ENCODE data around the gene VPS54.
"Not testable (repeated sequence)": the region's sequence is repeated elsewhere in the genome, so short reads cannot be mapped to it uniquely, and the experiment has no call there.

The VPS54 gene

GRCh38 chr2:63850204-63850571 is 169.0 kb downstream of the VPS54 start:
- TF ChIP-seq TAF1 (IDR thresholded peaks at IDR 0.05; ENCODE audit: low read depth, low read length) (no peak), PAX5 (IDR thresholded peaks at IDR 0.05; ENCODE audit: insufficient read depth, low read length, severe bottlenecking) (no peak), POU2F2 (IDR thresholded peaks at IDR 0.05; ENCODE audit: low read depth, low read length) (no peak), POLR2A (IDR thresholded peaks at IDR 0.05; ENCODE audit: low read depth, low read length) (no peak)
- FAIRE-seq (no peak), DNase-seq (ENCODE audit: insufficient read length, low spot score) (no peak)

GRCh38 chr2:63849381-63850203 is 169.6 kb downstream of the VPS54 start:
- DNase-seq (ENCODE audit: insufficient read length, low spot score) = no peak
- FAIRE-seq = no peak

DNA sequence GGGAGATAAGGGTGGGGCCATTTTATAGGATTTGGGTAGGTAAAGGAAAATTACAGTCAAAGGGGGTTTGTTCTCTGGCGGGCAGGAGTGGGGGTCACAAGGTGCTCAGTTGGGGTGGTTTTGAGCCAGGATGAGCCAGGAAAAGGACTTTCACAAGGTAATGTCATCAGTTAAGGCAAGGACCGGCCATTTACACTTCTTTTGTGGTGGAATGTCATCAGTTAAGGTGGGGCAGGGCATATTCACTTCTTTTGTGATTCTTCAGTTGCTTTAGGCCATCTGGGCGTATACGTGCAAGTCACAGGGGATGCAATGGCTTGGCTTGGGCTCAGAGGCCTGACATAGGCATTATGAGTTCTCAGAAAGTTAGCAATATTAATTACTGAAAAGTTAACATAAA is 171.7 kb downstream of the VPS54 start:
- DNase-seq (ENCODE audit: insufficient read length, low spot score); FAIRE-seq: not testable (repeated sequence)

More at GRCh38 chr2:63849381-63850203, 169.6 kb downstream of the VPS54 start:
- TF ChIP-seq POLR2A (IDR thresholded peaks at IDR 0.05; ENCODE audit: low read depth, low read length) = no peak
- no peak for TF ChIP-seq SPI1 (IDR thresholded peaks at IDR 0.05; ENCODE audit: low read depth, low read length)
- no peak for TF ChIP-seq TAF1 (IDR thresholded peaks at IDR 0.05; ENCODE audit: low read depth, low read length)
- TF ChIP-seq PAX5 (IDR thresholded peaks at IDR 0.05; ENCODE audit: insufficient read depth, low read length, severe bottlenecking) = no peak
- no peak for TF ChIP-seq POLR2AphosphoS5 (IDR thresholded peaks at IDR 0.05; ENCODE audit: low read depth, low read length)
- no peak for TF ChIP-seq POU2F2 (IDR thresholded peaks at IDR 0.05; ENCODE audit: low read depth, low read length)

GRCh38 chr2:63846487-63846886 is 172.7 kb downstream of the VPS54 start:
- DNase-seq (ENCODE audit: insufficient read length, low spot score) (no peak), FAIRE-seq (no peak)
- no peak for TF ChIP-seq SPI1 (IDR thresholded peaks at IDR 0.05; ENCODE audit: low read depth, low read length)
- no peak for TF ChIP-seq TAF1 (IDR thresholded peaks at IDR 0.05; ENCODE audit: low read depth, low read length)
- no peak for TF ChIP-seq POU2F2 (IDR thresholded peaks at IDR 0.05; ENCODE audit: low read depth, low read length)
- no peak for TF ChIP-seq PAX5 (IDR thresholded peaks at IDR 0.05; ENCODE audit: insufficient read depth, low read length, severe bottlenecking)
- TF ChIP-seq POLR2A (IDR thresholded peaks at IDR 0.05; ENCODE audit: low read depth, low read length) = no peak
- TF ChIP-seq POLR2AphosphoS5 (IDR thresholded peaks at IDR 0.05; ENCODE audit: low read depth, low read length) = no peak

- DNase-seq (ENCODE audit: insufficient read length, low spot score) = no peak
- no peak for TF ChIP-seq PAX5 (IDR thresholded peaks at IDR 0.05; ENCODE audit: insufficient read depth, low read length, severe bottlenecking)
- TF ChIP-seq TAF1 (IDR thresholded peaks at IDR 0.05; ENCODE audit: low read depth, low read length) = no peak
- no peak for TF ChIP-seq POLR2A (IDR thresholded peaks at IDR 0.05; ENCODE audit: low read depth, low read length)
- FAIRE-seq = no peak
These were observed 173.4 kb downstream of the VPS54 start for GRCh38 chr2:63845866-63846265.

GRCh38 chr2:63844616-63845015 is 174.6 kb downstream of the VPS54 start:
- FAIRE-seq (no peak), DNase-seq (ENCODE audit: insufficient read length, low spot score) (no peak)
- TF ChIP-seq TAF1 (IDR thresholded peaks at IDR 0.05; ENCODE audit: low read depth, low read length) (no peak), POLR2A (IDR thresholded peaks at IDR 0.05; ENCODE audit: low read depth, low read length) (no peak), POU2F2 (IDR thresholded peaks at IDR 0.05; ENCODE audit: low read depth, low read length) (no peak), POLR2AphosphoS5 (IDR thresholded peaks at IDR 0.05; ENCODE audit: low read depth, low read length) (no peak), SPI1 (IDR thresholded peaks at IDR 0.05; ENCODE audit: low read depth, low read length) (no peak), PAX5 (IDR thresholded peaks at IDR 0.05; ENCODE audit: insufficient read depth, low read length, severe bottlenecking) (no peak)

DNA sequence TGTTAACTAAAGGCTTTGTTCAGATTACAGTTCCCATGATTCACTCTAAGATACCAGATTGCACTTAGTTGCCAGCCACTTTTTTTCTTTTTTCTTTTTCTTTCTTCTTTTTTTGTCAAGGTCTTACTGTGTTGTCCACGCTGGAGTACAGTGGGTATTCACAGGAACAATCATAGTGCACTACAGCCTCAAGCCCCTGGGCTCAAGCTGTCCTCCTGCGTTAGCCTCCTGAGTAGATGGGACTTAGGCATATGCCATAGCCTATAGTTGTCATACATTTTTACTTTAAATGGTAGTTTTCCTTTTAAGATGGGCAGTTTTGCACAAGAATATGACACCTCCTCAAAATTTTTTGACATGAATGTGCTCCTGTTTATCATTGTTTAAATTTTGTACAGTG is 175.4 kb downstream of the VPS54 start:
- no peak for DNase-seq (ENCODE audit: insufficient read length, low spot score)
- TF ChIP-seq PAX5 (IDR thresholded peaks at IDR 0.05; ENCODE audit: insufficient read depth, low read length, severe bottlenecking) (no peak), TAF1 (IDR thresholded peaks at IDR 0.05; ENCODE audit: low read depth, low read length) (no peak), POLR2A (IDR thresholded peaks at IDR 0.05; ENCODE audit: low read depth, low read length) (no peak), POLR2AphosphoS5 (IDR thresholded peaks at IDR 0.05; ENCODE audit: low read depth, low read length) (no peak), POU2F2 (IDR thresholded peaks at IDR 0.05; ENCODE audit: low read depth, low read length) (no peak), SPI1 (IDR thresholded peaks at IDR 0.05; ENCODE audit: low read depth, low read length) (no peak)
- no peak for FAIRE-seq

DNA sequence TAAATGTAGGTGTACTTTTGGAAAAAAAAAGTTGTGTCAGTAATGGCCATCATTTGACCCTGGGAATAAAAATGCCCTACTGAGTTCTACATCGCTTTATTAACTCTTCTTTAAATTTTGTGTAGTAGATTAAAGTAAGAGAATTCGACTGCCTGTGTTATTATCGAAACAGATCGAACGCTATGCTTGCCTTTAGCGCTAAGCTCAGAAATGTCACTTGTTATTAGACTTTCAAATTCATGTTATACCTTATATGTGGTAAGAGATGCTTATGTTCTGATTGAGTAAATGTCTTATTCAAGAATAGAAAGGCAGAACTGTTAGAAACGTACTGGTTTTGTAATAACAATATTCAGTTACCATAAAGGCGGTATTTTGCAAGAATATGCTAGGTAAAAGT is 176.1 kb downstream of the VPS54 start:
- TF ChIP-seq POLR2AphosphoS5 (IDR thresholded peaks at IDR 0.05; ENCODE audit: low read depth, low read length) (no peak), POLR2A (IDR thresholded peaks at IDR 0.05; ENCODE audit: low read depth, low read length) (no peak)
- DNase-seq (ENCODE audit: insufficient read length, low spot score) (no peak), FAIRE-seq (no peak)

GRCh38 chr2:63842149-63843061 is 176.8 kb downstream of the VPS54 start:
- DNase-seq (ENCODE audit: insufficient read length, low spot score) (no peak), FAIRE-seq (peak; percentile 79)
- TF ChIP-seq POLR2AphosphoS5 (IDR thresholded peaks at IDR 0.05; ENCODE audit: low read depth, low read length) (no peak), TAF1 (IDR thresholded peaks at IDR 0.05; ENCODE audit: low read depth, low read length) (no peak), POLR2A (IDR thresholded peaks at IDR 0.05; ENCODE audit: low read depth, low read length) (0 out of 2 replicates have a peak, but pooled peaks have one; percentile 4), POU2F2 (IDR thresholded peaks at IDR 0.05; ENCODE audit: low read depth, low read length) (no peak), PAX5 (IDR thresholded peaks at IDR 0.05; ENCODE audit: insufficient read depth, low read length, severe bottlenecking) (no peak)
